Measurements from ENCODE around the gene CCDC92B. TPM values are rescaled to one million over a fixed set of nuclear protein-coding genes. Genes with fewer than 3 reads are reported as not detected.

CCDC92B gene
- total RNA-seq, 4 donors from 2014 or later, result 0.21 TPM; not detected in 3

GRCh38 chr17:2697611-2698162 is 51.8 kb downstream of the CCDC92B start:
- no peak for TF ChIP-seq CTCF (IDR thresholded peaks at IDR 0.05)
- no peak for TF ChIP-seq POLR2A (IDR thresholded peaks at IDR 0.05)
- peak; percentile 9 to 11 for DNase-seq

GRCh38 chr17:2695961-2696760 is 53.3 kb downstream of the CCDC92B start:
- no peaks in the 10 kb centered on the region for H3K36me3 ChIP-seq
- no peaks in the 10 kb centered on the region for H3K9me3 ChIP-seq
- no peak overlapping the region for H3K4me3 ChIP-seq
- intact Hi-C loops (cut with DNase I; ENCODE audit: low total_unique reads), result no loop called here
- no peaks in the 10 kb centered on the region for H3K4me1 ChIP-seq
- TF ChIP-seq POLR2A (IDR thresholded peaks at IDR 0.05), result no peak
- TF ChIP-seq CTCF (IDR thresholded peaks at IDR 0.05), result no peak
- no peaks in the 10 kb centered on the region for H3K27me3 ChIP-seq
- peak in 1 of 2 donors; percentile 8 for DNase-seq
- no peak overlapping the region for H3K27ac ChIP-seq

More at GRCh38 chr17:2697611-2698162, 51.8 kb downstream of the CCDC92B start:
- Histone ChIP-seq H3K27ac (no peak overlapping the region), H3K27me3 (no peaks in the 10 kb centered on the region), H3K4me3 (no peak overlapping the region), H3K4me1 (no peaks in the 10 kb centered on the region), H3K9me3 (no peaks in the 10 kb centered on the region), H3K36me3 (no peaks in the 10 kb centered on the region)
- intact Hi-C loops (cut with DNase I; ENCODE audit: low total_unique reads), result no loop called here

- TF ChIP-seq CTCF (IDR thresholded peaks at IDR 0.05) (no peak), POLR2A (IDR thresholded peaks at IDR 0.05) (no peak)
- intact Hi-C loops (cut with DNase I; ENCODE audit: low total_unique reads), result no loop called here
- H3K4me1 ChIP-seq, result no peaks in the 10 kb centered on the region
- no peaks in the 10 kb centered on the region for H3K36me3 ChIP-seq
- no peaks in the 10 kb centered on the region for H3K9me3 ChIP-seq
- H3K4me3 ChIP-seq, result no peak overlapping the region
- no peak for DNase-seq
- H3K27me3 ChIP-seq, result no peaks in the 10 kb centered on the region
- no peak overlapping the region for H3K27ac ChIP-seq
These were observed 54.0 kb downstream of the CCDC92B start for GRCh38 chr17:2695243-2695960.

GRCh38 chr17:2694381-2695242 is 54.8 kb downstream of the CCDC92B start:
- TF ChIP-seq CTCF (IDR thresholded peaks at IDR 0.05), result no peak
- no peak for TF ChIP-seq POLR2A (IDR thresholded peaks at IDR 0.05)
- intact Hi-C loops (cut with DNase I; ENCODE audit: low total_unique reads), result no loop called here
- no peak overlapping the region for H3K4me3 ChIP-seq
- peak in 1 of 2 donors; percentile 13 for DNase-seq
- H3K9me3 ChIP-seq, result no peaks in the 10 kb centered on the region
- no peaks in the 10 kb centered on the region for H3K4me1 ChIP-seq
- H3K27me3 ChIP-seq, result no peaks in the 10 kb centered on the region
- H3K36me3 ChIP-seq, result no peaks in the 10 kb centered on the region
- no peak overlapping the region for H3K27ac ChIP-seq

Measured in uterus (tissue), 4 donors.